ENCODE data around the gene SPATA20. TPM values are rescaled to one million over a fixed set of nuclear protein-coding genes. Genes with fewer than 3 reads are reported as not detected.

The SPATA20 gene
- polyA plus RNA-seq, 1 donor from 2014 or later = 53.5 TPM

GRCh38 chr17:50596191-50597037 lies 49.4 kb downstream of the SPATA20 start:
- Histone ChIP-seq H3F3A (ENCODE audit: insufficient read depth, low read length, poor library complexity, severe bottlenecking) (no peaks in the 10 kb centered on the region), H4K20me1 (ENCODE audit: insufficient read depth) (no peaks in the 10 kb centered on the region), H3K9me2 (ENCODE audit: insufficient read depth, low read length) (no peaks in the 10 kb centered on the region), H3K27me3 (ENCODE audit: insufficient read depth, low read depth, low read length) (no peaks in the 10 kb centered on the region), H3K79me2 (replicated peaks; ENCODE audit: insufficient read depth, low read length) (no peaks in the 10 kb centered on the region), H3K27ac (ENCODE audit: low read length) (no peak overlapping the region), H2AFZ (ENCODE audit: low read depth, low read length) (no peak overlapping the region), H3K4me2 (ENCODE audit: low read length) (no peak overlapping the region), H3K9ac (ENCODE audit: low read length) (no peak overlapping the region), H3K36me3 (ENCODE audit: insufficient read depth, low read length) (no peaks in the 10 kb centered on the region), H3K9me3 (ENCODE audit: low read length) (no peaks in the 10 kb centered on the region), H3K4me3 (ENCODE audit: low read length) (no peak overlapping the region)
- no peak for TF ChIP-seq TAF1 (IDR thresholded peaks at IDR 0.05; ENCODE audit: low read depth)
- no peak for TF ChIP-seq RAD21 (conservative IDR thresholded peaks at IDR 0.05)
- TF ChIP-seq EP300 (conservative IDR thresholded peaks at IDR 0.05; ENCODE audit: poor library complexity, severe bottlenecking) = no peak
- no peak for TF ChIP-seq EZH2 (IDR thresholded peaks at IDR 0.05; ENCODE audit: borderline replicate concordance, insufficient read depth, low read length, poor library complexity, severe bottlenecking)
- no peak for TF ChIP-seq MXI1 (conservative IDR thresholded peaks at IDR 0.05; ENCODE audit: poor library complexity, severe bottlenecking)
- TF ChIP-seq, protein P1, sequence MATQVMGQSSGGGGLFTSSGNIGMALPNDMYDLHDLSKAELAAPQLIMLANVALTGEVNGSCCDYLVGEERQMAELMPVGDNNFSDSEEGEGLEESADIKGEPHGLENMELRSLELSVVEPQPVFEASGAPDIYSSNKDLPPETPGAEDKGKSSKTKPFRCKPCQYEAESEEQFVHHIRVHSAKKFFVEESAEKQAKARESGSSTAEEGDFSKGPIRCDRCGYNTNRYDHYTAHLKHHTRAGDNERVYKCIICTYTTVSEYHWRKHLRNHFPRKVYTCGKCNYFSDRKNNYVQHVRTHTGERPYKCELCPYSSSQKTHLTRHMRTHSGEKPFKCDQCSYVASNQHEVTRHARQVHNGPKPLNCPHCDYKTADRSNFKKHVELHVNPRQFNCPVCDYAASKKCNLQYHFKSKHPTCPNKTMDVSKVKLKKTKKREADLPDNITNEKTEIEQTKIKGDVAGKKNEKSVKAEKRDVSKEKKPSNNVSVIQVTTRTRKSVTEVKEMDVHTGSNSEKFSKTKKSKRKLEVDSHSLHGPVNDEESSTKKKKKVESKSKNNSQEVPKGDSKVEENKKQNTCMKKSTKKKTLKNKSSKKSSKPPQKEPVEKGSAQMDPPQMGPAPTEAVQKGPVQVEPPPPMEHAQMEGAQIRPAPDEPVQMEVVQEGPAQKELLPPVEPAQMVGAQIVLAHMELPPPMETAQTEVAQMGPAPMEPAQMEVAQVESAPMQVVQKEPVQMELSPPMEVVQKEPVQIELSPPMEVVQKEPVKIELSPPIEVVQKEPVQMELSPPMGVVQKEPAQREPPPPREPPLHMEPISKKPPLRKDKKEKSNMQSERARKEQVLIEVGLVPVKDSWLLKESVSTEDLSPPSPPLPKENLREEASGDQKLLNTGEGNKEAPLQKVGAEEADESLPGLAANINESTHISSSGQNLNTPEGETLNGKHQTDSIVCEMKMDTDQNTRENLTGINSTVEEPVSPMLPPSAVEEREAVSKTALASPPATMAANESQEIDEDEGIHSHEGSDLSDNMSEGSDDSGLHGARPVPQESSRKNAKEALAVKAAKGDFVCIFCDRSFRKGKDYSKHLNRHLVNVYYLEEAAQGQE (IDR thresholded peaks at IDR 0.05; ENCODE audit: borderline replicate concordance) = no peak
- no peak for TF ChIP-seq CTCF (IDR thresholded peaks at IDR 0.05; ENCODE audit: poor library complexity, severe bottlenecking)
- TF ChIP-seq SMC3 (conservative IDR thresholded peaks at IDR 0.05; ENCODE audit: poor library complexity) = no peak
- no peak for TF ChIP-seq POLR2AphosphoS5 (IDR thresholded peaks at IDR 0.05)

GRCh38 chr17:50598487-50598886 lies 51.5 kb downstream of the SPATA20 start:
- Histone ChIP-seq H4K20me1 (ENCODE audit: insufficient read depth) (no peaks in the 10 kb centered on the region), H3K9ac (ENCODE audit: low read length) (no peak overlapping the region), H3K4me2 (ENCODE audit: low read length) (no peak overlapping the region), H3K9me2 (ENCODE audit: insufficient read depth, low read length) (no peaks in the 10 kb centered on the region), H3K4me3 (ENCODE audit: low read length) (no peak overlapping the region), H3K27me3 (ENCODE audit: insufficient read depth, low read depth, low read length) (no peaks in the 10 kb centered on the region), H3K27ac (ENCODE audit: low read length) (no peak overlapping the region), H3K9me3 (ENCODE audit: low read length) (no peaks in the 10 kb centered on the region), H3K79me2 (replicated peaks; ENCODE audit: insufficient read depth, low read length) (no peaks in the 10 kb centered on the region), H2AFZ (ENCODE audit: low read depth, low read length) (no peak overlapping the region), H3F3A (ENCODE audit: insufficient read depth, low read length, poor library complexity, severe bottlenecking) (no peaks in the 10 kb centered on the region), H3K36me3 (ENCODE audit: insufficient read depth, low read length) (no peaks in the 10 kb centered on the region)
- TF ChIP-seq EZH2 (IDR thresholded peaks at IDR 0.05; ENCODE audit: borderline replicate concordance, insufficient read depth, low read length, poor library complexity, severe bottlenecking) (no peak), RAD21 (conservative IDR thresholded peaks at IDR 0.05) (no peak), MXI1 (conservative IDR thresholded peaks at IDR 0.05; ENCODE audit: poor library complexity, severe bottlenecking) (no peak), CTCF (IDR thresholded peaks at IDR 0.05; ENCODE audit: poor library complexity, severe bottlenecking) (no peak), SMC3 (conservative IDR thresholded peaks at IDR 0.05; ENCODE audit: poor library complexity) (no peak), POLR2AphosphoS5 (IDR thresholded peaks at IDR 0.05) (no peak), EP300 (conservative IDR thresholded peaks at IDR 0.05; ENCODE audit: poor library complexity, severe bottlenecking) (no peak), TAF1 (IDR thresholded peaks at IDR 0.05; ENCODE audit: low read depth) (no peak)
- TF ChIP-seq, protein P1 (IDR thresholded peaks at IDR 0.05; ENCODE audit: borderline replicate concordance) = no peak

Measured in neural cell (in vitro differentiated cells).